ENCODE results near the gene RPTOR. TPM values are rescaled to one million over a fixed set of nuclear protein-coding genes. Genes with fewer than 3 reads are reported as not detected.

Gene RPTOR
- total and polyA plus RNA-seq, 10 of the 15 experiments (the other 5 are each of a cell fraction or from before 2014, with no cell fraction given), result 0.18 to 32.1 (median 7.8) TPM

DNA sequence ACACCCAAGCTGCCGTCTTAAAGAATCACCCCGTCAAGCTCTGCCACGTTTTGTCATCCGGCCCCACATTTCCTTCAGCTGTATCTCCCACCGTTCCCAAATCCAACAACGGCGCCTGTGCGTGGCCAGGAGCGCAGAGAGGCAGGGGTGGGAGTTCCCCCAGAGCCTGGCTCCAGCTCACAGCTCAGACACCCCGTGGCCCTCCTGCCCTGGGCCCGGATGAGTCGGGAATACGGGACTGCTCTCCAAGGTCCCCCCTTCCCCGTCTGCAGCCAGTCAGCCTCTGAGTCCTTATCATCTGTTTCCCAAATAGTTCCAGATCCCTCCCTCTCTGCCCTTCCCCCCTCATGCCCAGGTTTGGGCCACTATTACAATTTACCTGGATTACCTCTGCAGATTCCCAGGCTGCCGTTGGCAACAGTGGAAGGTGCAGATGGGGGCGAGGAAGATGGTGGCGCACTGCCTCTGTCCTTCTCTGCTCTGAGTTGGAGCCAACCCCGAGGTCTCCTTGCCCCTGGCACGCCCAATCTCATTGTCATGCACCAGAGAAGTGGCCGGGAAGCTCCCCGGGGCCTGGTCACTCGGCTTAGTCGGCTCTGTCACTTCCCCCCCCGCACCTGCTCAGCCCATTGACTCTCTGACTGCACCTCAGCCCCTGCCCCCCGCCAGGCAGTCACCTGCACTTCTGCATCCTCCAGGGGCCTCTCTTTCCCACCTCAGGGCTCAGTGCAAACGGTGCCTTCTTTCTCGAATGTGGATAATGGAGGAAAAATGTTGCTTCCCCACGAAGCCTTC, 18.3 kb upstream of the RPTOR start:
- H3K4me3 ChIP-seq, result no peak overlapping the region
- H3K9ac ChIP-seq (ENCODE audit: control insufficient read depth, insufficient read depth, low read length), result no peak overlapping the region
- RAD21 ChIA-PET (ENCODE audit: unreplicated experiment), result no interaction called here
- CTCF ChIA-PET, result no interaction called here
- H4K20me1 ChIP-seq (ENCODE audit: control insufficient read depth, insufficient read depth), result no peaks in the 10 kb centered on the region
- WGBS (ENCODE audit: insufficient coverage, insufficient replicate concordance, low lambda C conversion rate, missing lambda C conversion rate), result 27% methylated on average over 28 of the region's 28 CpGs
- BruUV-seq (replicated peaks), result no TSS peak
- H2AFZ ChIP-seq (ENCODE audit: control insufficient read depth, low read depth, low read length), result no peak overlapping the region
- H3K27me3 ChIP-seq (replicated peaks in 1 of 2; ENCODE audit: control insufficient read depth in 2 of 2, insufficient read depth in 2 of 2, low read length in 1 of 2), result peaks cover 0 to 1% of the 10 kb centered on the region in 2 experiments; a peak in 3 of 4 replicates
- no peak overlapping the region for H3K4me2 ChIP-seq (ENCODE audit: control insufficient read depth, insufficient read depth)
- FAIRE-seq (no peak), ATAC-seq (no peak), DNase-seq (ENCODE audit: low read depth, low spot score) (no peak)
- POLR2A ChIA-PET, result no interaction called here
- no peaks in the 10 kb centered on the region for H3K36me3 ChIP-seq (ENCODE audit: control insufficient read depth in 2 of 2, insufficient read depth in 2 of 2, low read length in 1 of 2)
- intact Hi-C loops (cut with micrococcal nuclease; ENCODE audit: unreplicated experiment) (no loop called here), in situ Hi-C loops (cut with MboI) (no loop called here)
- no peaks in the 10 kb centered on the region for H3K79me2 ChIP-seq (ENCODE audit: control insufficient read depth, insufficient read depth, low read length)
- SMC1A ChIA-PET (ENCODE audit: uncharacterized antibody, unreplicated experiment), result no interaction called here
- H3K4me1 ChIP-seq (ENCODE audit: control insufficient read depth, insufficient read depth, low read length), result no peaks in the 10 kb centered on the region
- H3K27ac ChIP-seq (ENCODE audit: control insufficient read depth, insufficient read depth), result no peak overlapping the region
- TF ChIP-seq BRCA1 (IDR thresholded peaks at IDR 0.05; ENCODE audit: low read depth, low read length) (no peak), TAF1 (IDR thresholded peaks at IDR 0.05; ENCODE audit: borderline replicate concordance, low read depth, low read length) (no peak), STAT3 (IDR thresholded peaks at IDR 0.05; ENCODE audit: low read depth, low read length) (no peak), POLR2AphosphoS5 (IDR thresholded peaks at IDR 0.05; ENCODE audit: low read length) (no peak), POLR2AphosphoS2 (IDR thresholded peaks at IDR 0.05; ENCODE audit: low read depth, low read length) (no peak), ZNF207 (IDR thresholded peaks at IDR 0.05; ENCODE audit: borderline replicate concordance) (no peak), MTA2 (IDR thresholded peaks at IDR 0.05; ENCODE audit: low read depth) (no peak)
- TF ChIP-seq, protein P1, sequence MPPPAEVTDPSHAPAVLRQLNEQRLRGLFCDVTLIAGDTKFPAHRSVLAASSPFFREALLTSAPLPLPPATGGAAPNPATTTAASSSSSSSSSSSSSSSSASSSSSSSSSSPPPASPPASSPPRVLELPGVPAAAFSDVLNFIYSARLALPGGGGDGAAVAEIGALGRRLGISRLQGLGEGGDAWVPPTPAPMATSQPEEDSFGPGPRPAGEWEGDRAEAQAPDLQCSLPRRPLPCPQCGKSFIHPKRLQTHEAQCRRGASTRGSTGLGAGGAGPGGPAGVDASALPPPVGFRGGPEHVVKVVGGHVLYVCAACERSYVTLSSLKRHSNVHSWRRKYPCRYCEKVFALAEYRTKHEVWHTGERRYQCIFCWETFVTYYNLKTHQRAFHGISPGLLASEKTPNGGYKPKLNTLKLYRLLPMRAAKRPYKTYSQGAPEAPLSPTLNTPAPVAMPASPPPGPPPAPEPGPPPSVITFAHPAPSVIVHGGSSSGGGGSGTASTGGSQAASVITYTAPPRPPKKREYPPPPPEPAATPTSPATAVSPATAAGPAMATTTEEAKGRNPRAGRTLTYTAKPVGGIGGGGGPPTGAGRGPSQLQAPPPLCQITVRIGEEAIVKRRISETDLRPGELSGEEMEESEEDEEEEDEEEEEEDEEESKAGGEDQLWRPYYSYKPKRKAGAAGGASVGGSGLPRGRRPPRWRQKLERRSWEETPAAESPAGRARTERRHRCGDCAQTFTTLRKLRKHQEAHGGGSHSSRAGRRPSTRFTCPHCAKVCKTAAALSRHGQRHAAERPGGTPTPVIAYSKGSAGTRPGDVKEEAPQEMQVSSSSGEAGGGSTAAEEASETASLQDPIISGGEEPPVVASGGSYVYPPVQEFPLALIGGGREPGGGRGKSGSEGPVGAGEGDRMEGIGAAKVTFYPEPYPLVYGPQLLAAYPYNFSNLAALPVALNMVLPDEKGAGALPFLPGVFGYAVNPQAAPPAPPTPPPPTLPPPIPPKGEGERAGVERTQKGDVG (CRISPR knock-in tag; IDR thresholded peaks at IDR 0.05), result no peak
- H3K9me3 ChIP-seq (replicated peaks; ENCODE audit: control insufficient read depth, insufficient read depth, low read length), result no peaks in the 10 kb centered on the region
